ENCODE data around the gene VPS35.

DNA sequence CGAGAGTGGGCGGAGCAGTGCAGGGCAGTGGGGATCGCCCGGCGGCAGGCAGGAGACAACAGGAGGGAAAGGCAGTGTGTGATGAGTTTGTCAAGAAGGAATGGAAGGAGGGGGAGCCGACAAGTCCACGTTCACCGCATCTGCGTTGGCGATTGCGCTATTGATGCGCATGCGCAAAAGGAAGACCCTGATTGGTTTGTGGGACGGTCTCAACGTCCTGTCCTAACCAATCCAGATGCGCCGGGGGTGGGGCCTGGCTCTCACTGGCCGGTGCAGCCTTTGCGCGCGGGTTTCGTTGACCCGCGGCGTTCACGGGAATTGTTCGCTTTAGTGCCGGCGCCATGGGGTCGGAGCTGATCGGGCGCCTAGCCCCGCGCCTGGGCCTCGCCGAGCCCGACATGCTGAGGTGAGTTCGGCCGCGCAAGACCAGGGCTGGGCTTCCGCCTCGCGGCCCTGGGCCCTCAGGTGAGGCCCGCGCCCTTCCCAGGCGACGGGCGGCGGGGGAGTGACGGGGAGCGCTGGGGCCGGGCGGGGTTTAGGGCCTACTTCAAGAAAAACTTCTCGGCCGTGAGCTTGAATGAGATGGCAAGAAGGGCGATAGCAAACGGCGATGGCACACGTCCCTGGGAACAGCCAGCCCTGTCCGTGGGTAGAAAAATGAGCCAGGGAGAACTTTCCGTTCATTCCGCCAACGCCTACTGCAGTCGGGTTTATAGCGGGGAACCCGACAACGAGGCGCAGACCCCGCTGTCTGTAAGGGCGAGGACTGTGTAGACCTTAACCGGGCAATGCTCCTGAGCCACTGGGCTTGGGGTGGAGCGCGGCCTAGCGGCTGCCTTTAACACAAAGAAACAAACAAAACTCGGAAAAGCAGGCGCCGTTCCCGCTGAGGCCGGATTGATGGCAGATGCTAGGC, 645 bp upstream of the VPS35 start, which contains the start of gene ORC6:
- no peak for TF ChIP-seq POLR2A (IDR thresholded peaks at IDR 0.05)
- TF ChIP-seq, protein P1, sequence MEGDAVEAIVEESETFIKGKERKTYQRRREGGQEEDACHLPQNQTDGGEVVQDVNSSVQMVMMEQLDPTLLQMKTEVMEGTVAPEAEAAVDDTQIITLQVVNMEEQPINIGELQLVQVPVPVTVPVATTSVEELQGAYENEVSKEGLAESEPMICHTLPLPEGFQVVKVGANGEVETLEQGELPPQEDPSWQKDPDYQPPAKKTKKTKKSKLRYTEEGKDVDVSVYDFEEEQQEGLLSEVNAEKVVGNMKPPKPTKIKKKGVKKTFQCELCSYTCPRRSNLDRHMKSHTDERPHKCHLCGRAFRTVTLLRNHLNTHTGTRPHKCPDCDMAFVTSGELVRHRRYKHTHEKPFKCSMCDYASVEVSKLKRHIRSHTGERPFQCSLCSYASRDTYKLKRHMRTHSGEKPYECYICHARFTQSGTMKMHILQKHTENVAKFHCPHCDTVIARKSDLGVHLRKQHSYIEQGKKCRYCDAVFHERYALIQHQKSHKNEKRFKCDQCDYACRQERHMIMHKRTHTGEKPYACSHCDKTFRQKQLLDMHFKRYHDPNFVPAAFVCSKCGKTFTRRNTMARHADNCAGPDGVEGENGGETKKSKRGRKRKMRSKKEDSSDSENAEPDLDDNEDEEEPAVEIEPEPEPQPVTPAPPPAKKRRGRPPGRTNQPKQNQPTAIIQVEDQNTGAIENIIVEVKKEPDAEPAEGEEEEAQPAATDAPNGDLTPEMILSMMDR (IDR thresholded peaks at IDR 0.05): no peak
- peak in 1 of 4 donors; percentile 27 for TF ChIP-seq POLR2AphosphoS5 (IDR thresholded peaks at IDR 0.05)
- TF ChIP-seq EP300 (IDR thresholded peaks at IDR 0.05): no peak
